GM12864 (cell line): ENCODE results near the gene NR6A1.

Source experiments
- DNase-seq: peaks from one replicate; pipeline ENCODE4 v3.0.0-alpha.2; 2011; ENCODE audit warnings: low read depth
- H3K4me3 ChIP-seq: 2 replicates; pipeline ENCODE4 v1.5.1; 2011; ENCODE audit warnings: mild to moderate bottlenecking, low read depth, low read length, control low read depth
- TF ChIP-seq, protein P1 (sequence below): IDR thresholded peaks from 2 replicates; pipeline ENCODE4 v1.5.1; 2011; ENCODE audit warnings: low read depth, mild to moderate bottlenecking, moderate library complexity, low read length, control low read depth, inconsistent platforms; ENCODE audit errors: missing control alignments

The NR6A1 gene

GRCh38 chr9:124590889-124591641, 180.0 kb downstream of the NR6A1 start:
- no peak overlapping the region for H3K4me3 ChIP-seq
- TF ChIP-seq, protein P1, sequence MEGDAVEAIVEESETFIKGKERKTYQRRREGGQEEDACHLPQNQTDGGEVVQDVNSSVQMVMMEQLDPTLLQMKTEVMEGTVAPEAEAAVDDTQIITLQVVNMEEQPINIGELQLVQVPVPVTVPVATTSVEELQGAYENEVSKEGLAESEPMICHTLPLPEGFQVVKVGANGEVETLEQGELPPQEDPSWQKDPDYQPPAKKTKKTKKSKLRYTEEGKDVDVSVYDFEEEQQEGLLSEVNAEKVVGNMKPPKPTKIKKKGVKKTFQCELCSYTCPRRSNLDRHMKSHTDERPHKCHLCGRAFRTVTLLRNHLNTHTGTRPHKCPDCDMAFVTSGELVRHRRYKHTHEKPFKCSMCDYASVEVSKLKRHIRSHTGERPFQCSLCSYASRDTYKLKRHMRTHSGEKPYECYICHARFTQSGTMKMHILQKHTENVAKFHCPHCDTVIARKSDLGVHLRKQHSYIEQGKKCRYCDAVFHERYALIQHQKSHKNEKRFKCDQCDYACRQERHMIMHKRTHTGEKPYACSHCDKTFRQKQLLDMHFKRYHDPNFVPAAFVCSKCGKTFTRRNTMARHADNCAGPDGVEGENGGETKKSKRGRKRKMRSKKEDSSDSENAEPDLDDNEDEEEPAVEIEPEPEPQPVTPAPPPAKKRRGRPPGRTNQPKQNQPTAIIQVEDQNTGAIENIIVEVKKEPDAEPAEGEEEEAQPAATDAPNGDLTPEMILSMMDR: no peak
- DNase-seq: no peak

GRCh38 chr9:124584631-124585030, 186.5 kb downstream of the NR6A1 start:
- no peak overlapping the region for H3K4me3 ChIP-seq
- DNase-seq: no peak
- TF ChIP-seq, protein P1: no peak

- H3K4me3 ChIP-seq: no peak overlapping the region
- no peak for DNase-seq
- TF ChIP-seq, protein P1: no peak
Observed at GRCh38 chr9:124583134-124583533, 188.0 kb downstream of the NR6A1 start.

GRCh38 chr9:124580186-124580585, 190.9 kb downstream of the NR6A1 start:
- no peak for DNase-seq
- TF ChIP-seq, protein P1: no peak
- no peak overlapping the region for H3K4me3 ChIP-seq

DNA sequence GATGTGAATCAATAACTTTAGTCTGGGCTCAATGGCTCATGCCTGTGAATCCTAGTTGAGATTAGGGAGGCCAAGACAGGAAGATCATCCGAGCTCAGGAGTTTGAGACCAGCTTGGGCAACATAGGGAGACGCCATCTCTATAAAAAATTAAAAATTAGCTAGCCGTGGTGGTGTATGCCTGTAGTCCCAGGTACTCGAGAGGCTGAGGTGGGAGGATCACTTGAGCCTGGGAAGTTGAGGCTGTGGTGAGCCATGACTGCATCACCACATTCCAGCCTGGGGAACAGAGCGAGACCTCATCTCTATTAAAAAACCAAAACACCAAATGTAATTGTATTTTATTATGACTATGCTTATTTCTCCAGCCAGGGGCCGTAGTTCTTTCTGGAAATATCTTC, 194.4 kb downstream of the NR6A1 start:
- DNase-seq: no peak
- TF ChIP-seq, protein P1: no peak
- H3K4me3 ChIP-seq: no peak overlapping the region

GRCh38 chr9:124574534-124575375, 196.4 kb downstream of the NR6A1 start:
- no peak overlapping the region for H3K4me3 ChIP-seq
- no peak for DNase-seq
- TF ChIP-seq, protein P1: no peak
